ENCODE results near the gene RASL11B. TPM values are rescaled to one million over a fixed set of nuclear protein-coding genes. Genes with fewer than 3 reads are reported as not detected.

Gene RASL11B
- total and polyA plus RNA-seq, 12 donors, result 1.2 to 16.5 (median 5.3) TPM

GRCh38 chr4:52873191-52873590 lies 11.1 kb downstream of the RASL11B start:
- Histone ChIP-seq H3K27ac (peak overlapping the region in 4 of 10 donors; percentile 4 to 45 (median 20)), H3K36me3 (no peaks in the 10 kb centered on the region), H3K27me3 (no peaks in the 10 kb centered on the region), H3K4me3 (no peak overlapping the region), H3K9me3 (no peaks in the 10 kb centered on the region), H3K4me1 (peaks cover 13 to 56% (median 39%) of the 10 kb centered on the region in 9 donors)
- intact Hi-C loops (cut with DNase I), result loop anchor here in 3 of 10 donors (5.0 to 10.0 kb wide), 3 partner anchors 69 to 326 kb away; no protein-coding TSS in a partner anchor
- no peak for TF ChIP-seq CTCF (IDR thresholded peaks at IDR 0.05)
- 72 to 87% methylated on average over 1 of the region's 1 CpG for WGBS, 2 donors
- DNase-seq (no peak), ATAC-seq (no peak)

DNA sequence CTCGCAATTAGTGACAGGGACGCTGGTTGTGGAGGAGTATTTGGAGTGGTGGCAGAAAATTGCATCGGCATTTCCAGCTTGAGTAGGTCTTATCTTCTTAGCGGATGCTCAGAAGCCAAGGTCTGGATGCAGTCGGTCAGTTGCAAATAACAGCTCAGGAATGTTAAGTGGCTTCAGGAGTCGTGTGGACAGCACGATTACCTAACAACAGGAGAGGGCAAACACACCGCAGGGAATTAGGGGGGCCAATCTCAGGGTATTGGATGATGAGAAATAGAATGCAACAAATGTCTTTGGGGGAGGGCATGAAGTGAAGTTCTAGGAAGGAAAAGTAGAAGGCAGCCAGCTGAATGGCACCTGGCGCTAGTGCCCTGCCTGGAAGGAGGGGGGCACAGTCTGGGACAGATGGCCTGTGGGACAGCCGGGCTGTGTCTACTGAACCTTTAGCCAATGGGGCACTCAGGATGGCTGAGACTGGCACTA lies 11.8 kb downstream of the RASL11B start:
- no peak for TF ChIP-seq CTCF (IDR thresholded peaks at IDR 0.05)
- ATAC-seq (peak in 5 of 8 donors; percentile 54 to 78 (median 59)), DNase-seq (no peak)
- Histone ChIP-seq H3K27me3 (no peaks in the 10 kb centered on the region), H3K27ac (peak overlapping the region in 4 of 10 donors; percentile 15 to 45 (median 34)), H3K36me3 (no peaks in the 10 kb centered on the region), H3K9me3 (no peaks in the 10 kb centered on the region), H3K4me3 (peak overlapping the region in 2 of 10 donors; percentile 6 to 16), H3K4me1 (peaks cover 11 to 49% (median 32%) of the 10 kb centered on the region in 9 donors)
- intact Hi-C loops (cut with DNase I), result loop anchor here in 3 of 10 donors (5.0 to 10.0 kb wide), 3 partner anchors 68 to 327 kb away; no protein-coding TSS in a partner anchor
- WGBS, 2 donors, result 38 to 59% methylated on average over 10 of the region's 10 CpGs

DNA sequence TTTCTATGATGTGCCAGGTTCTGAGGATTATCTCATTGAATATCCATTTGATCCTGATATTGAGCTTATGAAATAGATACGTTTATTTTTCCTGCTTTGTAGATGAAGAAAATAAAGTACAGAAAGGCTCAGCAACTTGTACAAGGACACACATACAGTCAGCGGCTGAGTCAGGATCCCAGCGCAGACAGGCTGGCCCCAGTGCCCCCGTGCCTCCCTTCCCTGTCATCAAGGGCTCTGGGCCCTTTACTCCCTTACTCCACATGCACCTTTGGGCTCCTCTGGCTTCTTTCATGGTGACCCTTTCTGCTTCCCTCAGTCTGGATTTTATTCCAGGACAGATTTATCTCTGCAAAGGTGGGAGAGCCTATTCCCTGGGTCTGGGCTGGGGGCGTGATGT lies 12.8 kb downstream of the RASL11B start:
- ATAC-seq, result no peak
- no peak for TF ChIP-seq CTCF (IDR thresholded peaks at IDR 0.05)
- no peak for DNase-seq
- intact Hi-C loops (cut with DNase I), result loop anchor here in 3 of 10 donors (5.0 to 10.0 kb wide), 3 partner anchors 67 to 328 kb away; no protein-coding TSS in a partner anchor
- WGBS, 2 donors, result 93 to 96% methylated on average over 5 of the region's 5 CpGs
- Histone ChIP-seq H3K4me3 (no peak overlapping the region), H3K4me1 (peaks cover 4 to 38% (median 21%) of the 10 kb centered on the region in 9 donors), H3K36me3 (no peaks in the 10 kb centered on the region), H3K27ac (no peak overlapping the region), H3K9me3 (no peaks in the 10 kb centered on the region), H3K27me3 (no peaks in the 10 kb centered on the region)

DNA sequence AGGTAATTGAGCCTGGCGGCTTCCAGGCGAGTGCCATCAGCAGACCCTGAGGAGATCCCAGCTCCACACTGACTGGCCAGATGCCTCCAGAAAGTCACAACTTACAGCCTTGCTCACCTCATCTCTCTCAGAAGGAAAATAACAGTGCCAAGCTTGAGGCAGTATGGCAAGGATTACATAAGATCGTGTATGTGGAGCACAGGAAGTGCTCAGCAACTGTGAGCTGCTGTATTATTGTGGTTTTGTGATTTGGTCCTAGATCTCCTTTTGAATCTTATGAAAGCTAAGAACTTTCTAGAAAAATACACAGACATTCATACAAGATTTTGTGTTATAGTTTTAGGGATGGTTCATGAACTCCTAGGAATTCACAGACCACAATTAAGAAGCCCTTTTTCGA lies 14.0 kb downstream of the RASL11B start:
- intact Hi-C loops (cut with DNase I), result loop anchor here in 2 of 10 donors (10.0 kb wide), 1 partner anchor 79 kb away; no protein-coding TSS in a partner anchor
- Histone ChIP-seq H3K9me3 (no peaks in the 10 kb centered on the region), H3K27me3 (no peaks in the 10 kb centered on the region), H3K36me3 (no peaks in the 10 kb centered on the region), H3K4me3 (no peak overlapping the region), H3K4me1 (peaks cover 0 to 29% (median 13%) of the 10 kb centered on the region in 9 donors), H3K27ac (no peak overlapping the region)
- no peak for ATAC-seq
- no peak for DNase-seq
- no peak for TF ChIP-seq CTCF (IDR thresholded peaks at IDR 0.05)
- WGBS, 2 donors, result 89 to 90% methylated on average over 4 of the region's 4 CpGs
